Endothelial cell of umbilical vein (primary cell): ENCODE results near the gene OXA1L. TPM values are rescaled to one million over a fixed set of nuclear protein-coding genes. Genes with fewer than 3 reads are reported as not detected.

Source experiments
- BruUV-seq: library from RNA; stranded (reverse); fragments of 400-500 nt; replicated peaks from 2 replicates; lab custom pipeline; 2021; lab: Mats Ljungman, UMichigan
- CTCF ChIA-PET: fragments of 300-600, 350-600 bp; sonication (Branson Sonifier 250); formaldehyde crosslinking; loops from one replicate; lab custom pipeline; 2021; ENCODE audit warnings: antibody characterized with exemption, inconsistent platforms; lab: Charles Lee
- POLR2A ChIA-PET: fragments of 300-600, 350-600 bp; sonication (Branson Sonifier 250); formaldehyde crosslinking; loops from one replicate; lab custom pipeline; 2021; ENCODE audit warnings: antibody characterized with exemption, inconsistent platforms; lab: Charles Lee
- DNase-seq: peaks from one replicate; pipeline ENCODE4 v3.0.0-alpha.2; 2011; ENCODE audit warnings: low read depth, low spot score
- FAIRE-seq: peaks from 2 replicates; lab custom pipeline; 2011; peaks lifted over from hg19 to GRCh38; lab: Jason Lieb, UNC
- H2AFZ ChIP-seq: 2 replicates; pipeline ENCODE4 v1.6.0; 2012; ENCODE audit warnings: low read depth, low read length, control low read depth, inconsistent platforms
- H3K27ac ChIP-seq: 2 replicates; pipeline ENCODE4 v1.5.1; 2011; ENCODE audit warnings: low read depth, mild to moderate bottlenecking, control low read depth, low read length, moderate library complexity; ENCODE audit not compliant: insufficient read depth
- H3K27me3 ChIP-seq, 2 experiments: 2 replicates each; pipeline versions ENCODE4 v1.6.0 to v1.6.1; 2011; ENCODE audit warnings: low read length in 2 of 2, mixed read lengths in 1 of 2; ENCODE audit not compliant: control insufficient read depth in 2 of 2, insufficient read depth in 2 of 2
- H3K36me3 ChIP-seq, 2 experiments: 2 replicates in 1 of 2; 3 replicates in 1 of 2; pipeline ENCODE4 v1.5.1; 2011; ENCODE audit warnings: low read length in 2 of 2, mild to moderate bottlenecking in 1 of 2, moderate library complexity in 1 of 2; ENCODE audit not compliant: control insufficient read depth in 2 of 2, insufficient read depth in 2 of 2; ENCODE audit errors: extremely low read depth in 1 of 2
- H3K4me1 ChIP-seq: 3 replicates; pipeline ENCODE4 v1.5.1; 2011; ENCODE audit warnings: mild to moderate bottlenecking, low read length; ENCODE audit not compliant: control insufficient read depth, insufficient read depth; ENCODE audit errors: extremely low read depth
- H3K4me2 ChIP-seq: 2 replicates; pipeline ENCODE4 v1.6.1; 2011; ENCODE audit warnings: low read length, control low read depth, mixed read lengths; ENCODE audit not compliant: insufficient read depth
- H3K4me3 ChIP-seq, 3 experiments: fragments of 200-600 bp in 1 of 3; sonication (generic), shearing (Covaris generic) in 1 of 3; replicated peaks in 1 of 3; 2 replicates each; pipeline ENCODE4 v1.5.1; 2011 to 2016; ENCODE audit warnings: control low read depth in 3 of 3, low read length in 3 of 3, mild to moderate bottlenecking in 2 of 3, inconsistent platforms in 1 of 3, low read depth in 1 of 3, moderate library complexity in 1 of 3; ENCODE audit not compliant: insufficient read depth in 1 of 3
- H3K79me2 ChIP-seq: 2 replicates; pipeline ENCODE4 v1.6.0; 2012; ENCODE audit warnings: low read length, inconsistent platforms; ENCODE audit not compliant: control insufficient read depth, insufficient read depth
- H3K9ac ChIP-seq: replicated peaks from 2 replicates; pipeline ENCODE3; 2011; ENCODE audit warnings: low read length, control low read depth; ENCODE audit not compliant: insufficient read depth; ENCODE audit errors: extremely low read depth
- H3K9me1 ChIP-seq: replicated peaks from 3 replicates; pipeline ENCODE4 v1.6.0; 2011; ENCODE audit warnings: mild to moderate bottlenecking, low read length; ENCODE audit not compliant: control insufficient read depth, insufficient read depth; ENCODE audit errors: extremely low read depth
- H3K9me3 ChIP-seq: replicated peaks from 2 replicates; pipeline ENCODE4 v1.5.1; 2012; ENCODE audit warnings: low read length, inconsistent platforms; ENCODE audit not compliant: control insufficient read depth, insufficient read depth
- H4K20me1 ChIP-seq: replicated peaks from 2 replicates; pipeline ENCODE3; 2011; ENCODE audit warnings: mild to moderate bottlenecking, low read length; ENCODE audit not compliant: control insufficient read depth, insufficient read depth; ENCODE audit errors: extremely low read depth
- CTCF ChIP-seq, 2 donors: IDR thresholded peaks; 1 replicate in 1 of 2; 2 replicates in 1 of 2; pipeline ENCODE4 v1.5.1; 2011; ENCODE audit warnings: low read length in 2 of 2, mild to moderate bottlenecking in 2 of 2, moderate library complexity in 2 of 2, control low read depth in 1 of 2, inconsistent platforms in 1 of 2, low read depth in 1 of 2; ENCODE audit not compliant: insufficient read depth in 1 of 2; ENCODE audit errors: extremely low read depth in 1 of 2
- EZH2 ChIP-seq: IDR thresholded peaks from 2 replicates; pipeline ENCODE4 v1.6.1; 2012; ENCODE audit warnings: borderline replicate concordance, low read depth, mild to moderate bottlenecking, moderate library complexity, low read length, inconsistent platforms; ENCODE audit not compliant: severe bottlenecking
- FOS ChIP-seq: IDR thresholded peaks from 2 replicates; pipeline ENCODE4 v1.6.1; 2011; ENCODE audit warnings: mild to moderate bottlenecking, low read length, moderate library complexity, borderline replicate concordance; ENCODE audit not compliant: insufficient read depth
- GATA2 ChIP-seq: IDR thresholded peaks from 2 replicates; pipeline ENCODE4 v1.7.0; 2011; ENCODE audit warnings: low read depth, mild to moderate bottlenecking, moderate library complexity, mixed read lengths, low read length; ENCODE audit not compliant: insufficient read length, insufficient read depth
- JUN ChIP-seq: IDR thresholded peaks from 2 replicates; pipeline ENCODE4 v1.6.1; 2011; ENCODE audit warnings: borderline replicate concordance, low read depth; ENCODE audit not compliant: insufficient read length, insufficient read depth
- MAX ChIP-seq: IDR thresholded peaks from 2 replicates; pipeline ENCODE4 v1.6.1; 2011; ENCODE audit not compliant: insufficient read depth, insufficient read length
- MYC ChIP-seq: IDR thresholded peaks from one replicate; pipeline ENCODE4 v1.6.1; 2011; ENCODE audit warnings: mild to moderate bottlenecking, low read depth, low read length
- POLR2A ChIP-seq: IDR thresholded peaks from 2 replicates; pipeline ENCODE4 v1.6.1; 2012; ENCODE audit warnings: low read depth, mild to moderate bottlenecking, control low read depth, low read length
- POLR2AphosphoS5 ChIP-seq: IDR thresholded peaks from 2 replicates; pipeline ENCODE4 v1.6.1; 2012; ENCODE audit warnings: low read depth, mild to moderate bottlenecking, control low read depth, low read length, moderate library complexity; ENCODE audit not compliant: insufficient read depth
- dilution Hi-C: fragments of 300-500 bp; cut with MboI; formaldehyde crosslinking; loops from one replicate; pipeline ENCODE4 v1.15.0; 2019; ENCODE audit warnings: low sequenced_read_pairs; ENCODE audit not compliant: extremely low pct_ligation_motif_present
- intact Hi-C: fragments of 100-400 bp; cut with micrococcal nuclease; formaldehyde crosslinking; loops from one replicate; pipeline ENCODE4 v1.10.0; 2022
- polyA plus RNA-seq, 4 experiments: library from polyadenylated mRNA; depleted of rRNA in 3 of 4; stranded (reverse) in 3 of 4; unstranded in 1 of 4; fragments of >200 nt; gene quantifications; 2 replicates each; pipeline versions ENCODE4 v1.2.1 to v1.2.3, GENCODE V29; 2011 to 2012; ENCODE audit warnings: missing spikeins in 1 of 4
- total RNA-seq: library from RNA; stranded (reverse); gene quantifications from 2 replicates; pipeline ENCODE4 v1.2.3, GENCODE V29; 2021

The OXA1L gene
- total and polyA plus RNA-seq, 2 donors (not counting 3 experiments of a cell fraction or from before 2014, with no cell fraction given): 212 to 294 TPM

DNA sequence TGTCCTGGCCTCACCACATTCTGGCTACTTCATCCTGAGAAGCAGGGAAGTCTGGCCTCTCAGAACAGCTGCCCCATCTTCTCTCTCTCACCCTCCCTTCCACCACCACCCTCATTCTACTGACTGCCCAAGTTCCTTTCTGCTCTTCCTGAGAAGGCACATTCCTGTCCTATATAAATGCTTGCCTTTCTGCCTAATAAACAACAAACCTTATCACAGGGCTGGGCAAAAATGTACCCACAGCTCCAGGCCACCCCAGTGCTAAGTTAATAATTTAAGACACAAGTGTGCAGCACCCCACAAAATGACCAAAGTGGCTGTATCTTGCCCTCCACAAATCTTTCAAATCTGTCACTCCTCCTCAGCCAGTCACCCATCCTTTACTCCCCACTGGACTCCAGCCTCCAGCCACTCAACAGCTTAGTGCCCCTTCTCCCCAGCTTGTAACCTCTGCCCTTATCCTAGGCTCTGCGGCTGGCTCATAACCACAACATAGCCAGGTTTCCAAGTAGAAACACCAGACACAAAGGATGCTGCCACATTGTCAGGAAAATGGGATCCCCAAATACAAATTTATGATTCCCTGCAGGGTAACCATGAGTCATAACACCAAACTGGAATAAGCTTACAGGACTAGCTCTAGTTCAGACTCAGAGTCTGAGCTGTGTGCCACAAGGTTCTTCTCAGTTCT lies 15.0 kb downstream of the OXA1L start:
- no TSS peak for BruUV-seq
- dilution Hi-C loops: no loop called here
- Histone ChIP-seq H3K9me1 (no peaks in the 10 kb centered on the region), H3K4me1 (peaks cover 2% of the 10 kb centered on the region), H3K4me2 (no peak overlapping the region), H2AFZ (no peak overlapping the region), H3K9me3 (no peaks in the 10 kb centered on the region), H3K9ac (no peak overlapping the region), H3K79me2 (no peaks in the 10 kb centered on the region), H4K20me1 (no peaks in the 10 kb centered on the region), H3K27ac (no peak overlapping the region), H3K27me3 (no peaks in the 10 kb centered on the region), H3K36me3 (peaks cover 0 to 2% of the 10 kb centered on the region in 2 experiments), H3K4me3 (no peak overlapping the region)
- POLR2A ChIA-PET: no interaction called here
- TF ChIP-seq JUN (no peak), MAX (no peak), FOS (no peak), MYC (no peak), POLR2AphosphoS5 (no peak), POLR2A (no peak), EZH2 (no peak), GATA2 (no peak), CTCF (IDR thresholded peaks at IDR 0.05; ENCODE audit: extremely low read depth in 1 of 2, insufficient read depth in 1 of 2, low read depth in 1 of 2, low read length in 2 of 2) (no peak)
- DNase-seq (no peak), FAIRE-seq (no peak)
- CTCF ChIA-PET: interaction anchor here (0.9 to 1.2 kb wide), 4 partner anchors 10 to 128 kb away, joined by 3 to 4 read pairs (median 3); no protein-coding TSS in a partner anchor
- intact Hi-C loops: no loop called here
